IPS DF 19.7 (cell line): Measurements from ENCODE around the gene LRRC4C.

Source experiments
- DNase-seq: peaks from one replicate; pipeline ENCODE4 v3.0.0-alpha.2; 2013; ENCODE audit warnings: low read depth, low spot score

LRRC4C gene

GRCh38 chr11:41459465-41460401 lies at the start of gene LRRC4C:
Gene LRRC4C, minus strand, starts transcription at chr11:41459652.
- no peak for DNase-seq

- no peak for DNase-seq
Measured at GRCh38 chr11:41508121-41508520, 48.7 kb upstream of the LRRC4C start.

GRCh38 chr11:41499429-41499828 lies 40.0 kb upstream of the LRRC4C start:
- DNase-seq = no peak

DNA sequence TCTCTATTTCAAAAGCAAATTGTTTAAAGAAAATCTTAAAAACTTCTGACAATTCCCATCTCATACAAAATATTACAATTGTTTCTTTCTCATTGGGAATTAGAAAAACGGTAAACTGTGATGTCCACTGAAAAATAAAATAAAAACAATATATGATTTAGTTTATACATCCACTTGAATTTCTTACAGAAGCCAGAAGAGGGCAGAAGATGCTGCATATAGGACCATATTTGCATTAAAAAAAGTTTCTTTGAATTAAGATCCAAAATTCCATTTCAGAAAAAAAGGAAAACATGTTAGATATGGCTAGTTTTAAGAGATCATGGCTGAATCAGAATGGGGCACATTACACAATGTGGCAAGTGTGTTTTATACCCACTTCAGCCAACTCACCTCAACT lies 39.3 kb upstream of the LRRC4C start:
- no peak for DNase-seq

- DNase-seq = peak; percentile 60
Measured at GRCh38 chr11:41497974-41498373, 38.5 kb upstream of the LRRC4C start.

DNA sequence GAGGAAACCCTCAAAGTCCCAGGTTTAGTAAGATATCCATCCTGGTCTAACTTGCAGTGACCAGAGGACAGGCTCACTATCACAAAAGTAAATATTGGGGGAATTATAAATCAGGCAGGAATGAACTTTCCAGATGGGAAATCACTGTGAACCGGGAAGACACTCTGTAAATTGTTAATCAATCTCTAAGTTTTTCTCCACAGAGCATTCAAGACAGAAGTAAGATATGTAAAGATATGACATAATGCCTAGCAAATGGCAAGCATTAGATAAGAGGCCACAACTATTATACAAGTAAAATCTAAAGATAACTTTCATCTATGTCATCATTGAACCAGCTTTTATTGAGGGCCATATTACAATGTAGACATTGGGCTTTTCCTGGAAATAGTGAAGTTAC lies 35.3 kb upstream of the LRRC4C start:
- no peak for DNase-seq

GRCh38 chr11:41486424-41486823 lies 27.0 kb upstream of the LRRC4C start:
- no peak for DNase-seq

GRCh38 chr11:41483956-41484355 lies 24.5 kb upstream of the LRRC4C start:
- DNase-seq = no peak

- DNase-seq = no peak
Measured at GRCh38 chr11:41479179-41479578, 19.7 kb upstream of the LRRC4C start.

DNA sequence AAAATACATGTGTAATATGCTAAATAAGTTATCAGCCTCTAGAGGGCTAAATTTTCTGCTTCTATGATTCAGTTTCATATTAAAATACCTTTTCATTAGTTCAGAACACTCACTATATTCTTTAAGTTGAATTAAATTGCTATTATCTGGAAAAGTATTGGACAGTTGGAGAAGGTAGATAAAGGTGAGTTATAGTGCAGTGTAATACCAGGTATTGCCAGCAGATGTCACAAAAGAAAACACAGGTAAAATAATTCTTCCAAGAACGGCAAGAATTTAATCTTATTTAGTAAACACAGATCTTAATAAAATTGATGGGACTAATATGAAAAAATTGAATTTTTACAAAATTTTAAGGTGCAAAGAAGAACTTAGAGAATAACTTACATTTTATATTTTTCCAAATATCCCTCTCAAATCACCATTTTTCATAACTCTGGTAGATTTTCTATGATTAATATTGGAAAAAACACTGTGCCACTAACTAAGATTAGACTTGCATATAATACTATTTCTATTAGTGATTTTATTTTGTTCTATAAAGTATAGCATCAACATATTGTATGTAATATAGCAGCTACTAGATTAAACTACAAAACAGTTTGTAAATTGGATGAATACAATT lies 1.7 kb upstream of the LRRC4C start:
- no peak for DNase-seq

DNA sequence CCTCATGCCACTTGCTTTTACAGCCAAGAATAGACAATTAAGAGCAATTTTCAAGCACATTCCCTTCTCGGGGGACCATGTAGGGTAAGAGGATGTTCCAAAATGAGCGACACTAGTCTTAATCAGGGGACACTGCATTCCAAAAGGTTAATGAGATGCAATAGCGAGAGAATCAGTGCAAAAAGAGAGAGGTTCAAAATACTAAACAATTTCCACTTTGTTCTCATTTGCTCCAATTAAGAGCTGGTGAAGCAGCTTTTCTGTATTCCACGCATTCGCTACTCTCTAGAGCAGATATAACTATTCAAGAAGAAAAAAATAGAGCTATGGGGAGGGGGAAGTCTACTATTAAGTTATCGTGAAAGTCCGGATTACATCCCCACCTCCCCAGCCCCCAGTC lies 811 bp downstream of the LRRC4C start:
- DNase-seq = no peak

GRCh38 chr11:41458154-41458553 lies 1.3 kb downstream of the LRRC4C start:
- DNase-seq = no peak

DNA sequence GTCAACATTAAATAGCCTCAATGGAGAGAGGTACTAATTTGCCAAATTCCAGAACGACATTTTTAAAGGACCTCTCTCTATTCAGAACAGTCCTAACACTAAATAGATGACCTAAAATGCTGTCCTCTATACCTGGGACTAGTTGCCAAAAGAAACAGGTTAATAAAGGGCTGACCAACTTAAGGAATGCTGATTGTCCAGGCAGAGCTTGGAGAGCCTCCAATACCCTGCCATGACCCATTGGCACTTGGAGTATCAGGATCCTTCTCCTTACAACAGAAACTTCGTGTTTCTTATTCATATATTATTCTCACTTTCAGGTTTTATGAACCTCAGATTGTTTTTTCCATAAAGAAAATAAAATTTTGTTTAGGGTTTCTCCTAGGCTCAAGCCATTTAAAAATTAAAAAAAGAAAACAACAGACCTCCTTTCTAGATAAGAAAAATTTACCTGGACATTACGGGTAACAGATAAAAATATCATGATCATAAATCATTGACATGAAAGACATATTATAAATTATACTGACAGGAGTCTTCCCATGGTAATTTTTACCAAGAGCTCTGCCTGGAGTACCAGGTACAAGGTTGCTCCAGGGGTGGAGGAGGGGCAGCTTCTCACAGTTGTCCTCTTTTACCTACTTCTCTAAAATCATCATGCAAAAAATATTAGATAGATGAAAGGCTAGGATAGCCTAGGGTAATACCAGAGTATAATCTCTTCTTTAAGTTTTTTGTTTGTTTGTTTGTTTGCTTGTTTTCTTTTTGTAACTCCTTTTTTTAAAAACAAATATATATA lies 2.0 kb downstream of the LRRC4C start:
- no peak for DNase-seq

- peak; percentile 60 for DNase-seq
Measured at GRCh38 chr11:41456269-41456668, 3.2 kb downstream of the LRRC4C start.

DNA sequence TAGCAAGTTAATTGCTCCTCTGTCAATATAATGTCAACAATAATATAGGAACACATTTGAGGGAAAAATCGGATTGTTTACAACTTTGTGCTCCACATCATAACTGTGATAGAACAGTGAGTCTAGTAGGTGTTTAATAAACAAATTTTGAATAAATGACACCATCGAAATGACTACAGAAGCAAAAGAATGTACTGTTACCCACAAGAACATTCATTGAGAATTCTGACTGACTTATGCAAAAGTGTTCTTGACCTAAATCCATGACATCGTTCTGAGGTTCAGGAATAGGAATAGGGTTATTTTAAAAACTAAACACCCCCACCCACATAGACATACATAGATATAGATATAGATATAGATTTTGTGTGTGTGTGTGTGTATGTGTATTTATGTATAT lies 8.4 kb downstream of the LRRC4C start:
- DNase-seq = no peak

- DNase-seq = no peak
Measured at GRCh38 chr11:41449483-41450050, 9.9 kb downstream of the LRRC4C start.

- DNase-seq = no peak
Measured at GRCh38 chr11:41446566-41446965, 12.9 kb downstream of the LRRC4C start.

DNA sequence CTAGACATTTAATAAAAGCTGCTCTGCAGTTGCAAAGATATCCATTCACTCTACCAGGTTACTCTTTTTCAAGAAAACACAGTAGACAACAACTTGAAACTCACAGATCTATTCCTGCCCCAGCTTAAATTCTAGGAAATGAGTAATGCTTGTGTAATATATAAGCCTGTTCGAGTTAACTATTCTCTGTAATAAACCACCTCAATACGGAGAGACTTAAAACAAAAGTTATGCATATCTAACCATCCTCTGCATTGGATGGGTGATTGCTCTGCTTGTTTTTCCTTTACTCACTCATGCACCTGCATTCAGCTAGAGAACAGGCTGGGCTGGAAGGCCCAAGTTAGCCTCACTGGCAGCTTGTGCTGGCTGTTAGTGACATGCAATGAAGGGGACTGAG lies 13.3 kb downstream of the LRRC4C start:
- DNase-seq = no peak

DNA sequence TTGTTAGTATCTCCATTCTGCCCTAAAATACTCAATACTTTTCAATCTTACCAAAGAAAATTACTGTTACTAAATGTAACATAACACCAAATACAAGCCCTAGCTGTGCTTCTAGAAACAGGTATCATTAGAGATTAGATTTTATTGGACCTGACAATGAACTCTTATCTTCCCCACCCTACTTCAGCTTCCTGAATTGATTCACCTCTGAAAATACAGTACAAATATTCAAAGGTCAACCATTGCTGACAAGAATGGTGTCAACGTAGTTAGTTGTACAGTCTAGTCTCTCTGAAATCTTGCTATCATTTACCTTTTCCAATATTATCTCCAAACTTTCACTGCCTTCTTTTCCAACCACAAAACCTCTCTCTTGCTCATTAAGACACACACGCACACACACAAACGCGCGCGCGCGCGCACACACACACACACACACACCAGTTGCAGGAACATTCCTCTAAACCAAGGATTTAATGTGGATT lies 22.4 kb downstream of the LRRC4C start:
- DNase-seq = no peak

DNA sequence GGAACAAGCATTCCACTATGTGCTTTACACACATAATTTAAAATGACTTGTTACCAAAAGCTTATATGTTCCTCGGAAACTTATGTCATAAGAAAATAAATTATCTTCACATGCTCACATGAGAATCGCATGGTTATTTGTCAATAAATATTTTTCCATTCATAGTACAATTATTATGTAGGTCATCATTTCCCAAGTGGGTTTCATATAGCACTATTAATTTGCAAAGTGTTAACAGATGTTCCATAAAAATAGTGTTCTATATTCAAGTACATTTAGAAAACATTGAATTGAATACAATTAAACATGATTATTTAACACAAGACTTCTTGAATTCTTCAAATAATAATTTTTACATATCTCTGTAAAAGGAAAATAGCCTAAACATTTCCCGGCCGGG lies 23.9 kb downstream of the LRRC4C start:
- DNase-seq = no peak

GRCh38 chr11:41431784-41432183 lies 27.7 kb downstream of the LRRC4C start:
- DNase-seq = peak; percentile 20

- DNase-seq = no peak
Measured at GRCh38 chr11:41419901-41420300, 39.6 kb downstream of the LRRC4C start.
